ENCODE measurements around the gene CAPN15.
"Not testable (repeated sequence)": the region's sequence is repeated elsewhere in the genome, so short reads cannot be mapped to it uniquely, and the experiment has no call there.

Gene CAPN15

DNA sequence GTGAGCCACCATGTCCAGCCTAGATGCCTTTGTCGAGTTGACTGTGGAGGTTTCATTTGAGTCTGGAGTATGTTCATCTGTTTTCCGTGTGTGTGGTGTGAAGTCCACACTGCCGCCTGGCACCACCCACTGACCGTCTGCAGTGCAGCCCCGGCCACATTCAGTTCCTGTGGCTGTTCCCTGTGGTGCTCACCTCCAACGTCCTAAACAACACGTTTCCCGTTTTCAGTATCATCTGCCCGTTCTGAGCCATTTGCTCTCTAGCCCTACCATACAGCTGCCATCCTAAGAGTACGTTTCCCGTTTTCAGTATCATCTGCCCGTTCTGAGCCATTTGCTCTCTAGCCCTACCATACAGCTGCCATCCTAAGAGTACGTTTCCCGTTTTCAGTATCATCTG is 20.0 kb upstream of the CAPN15 start:
- DNase-seq (ENCODE audit: low read depth in 3 of 3): not testable (repeated sequence)

DNA sequence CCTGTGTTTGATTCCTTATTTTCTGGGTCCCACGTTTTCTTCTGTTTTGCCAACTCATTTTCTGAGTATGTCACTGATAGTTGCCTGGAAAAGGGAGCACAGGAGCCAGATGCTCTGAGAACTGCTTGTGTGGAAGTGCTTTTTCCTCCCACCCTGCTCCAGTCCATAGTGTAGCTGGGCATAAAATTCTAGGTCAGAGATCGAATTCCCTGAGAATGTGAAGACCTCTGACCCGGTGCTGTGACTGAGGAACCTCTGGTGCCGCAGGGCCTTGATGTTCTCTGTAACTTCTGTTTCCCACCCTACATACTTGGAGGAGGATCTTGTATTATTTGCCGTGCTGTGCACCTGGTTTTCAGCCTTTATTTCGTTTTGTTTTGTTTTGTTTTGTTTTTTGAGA is 19.5 kb upstream of the CAPN15 start:
- DNase-seq (ENCODE audit: low read depth in 3 of 3): no peak

DNA sequence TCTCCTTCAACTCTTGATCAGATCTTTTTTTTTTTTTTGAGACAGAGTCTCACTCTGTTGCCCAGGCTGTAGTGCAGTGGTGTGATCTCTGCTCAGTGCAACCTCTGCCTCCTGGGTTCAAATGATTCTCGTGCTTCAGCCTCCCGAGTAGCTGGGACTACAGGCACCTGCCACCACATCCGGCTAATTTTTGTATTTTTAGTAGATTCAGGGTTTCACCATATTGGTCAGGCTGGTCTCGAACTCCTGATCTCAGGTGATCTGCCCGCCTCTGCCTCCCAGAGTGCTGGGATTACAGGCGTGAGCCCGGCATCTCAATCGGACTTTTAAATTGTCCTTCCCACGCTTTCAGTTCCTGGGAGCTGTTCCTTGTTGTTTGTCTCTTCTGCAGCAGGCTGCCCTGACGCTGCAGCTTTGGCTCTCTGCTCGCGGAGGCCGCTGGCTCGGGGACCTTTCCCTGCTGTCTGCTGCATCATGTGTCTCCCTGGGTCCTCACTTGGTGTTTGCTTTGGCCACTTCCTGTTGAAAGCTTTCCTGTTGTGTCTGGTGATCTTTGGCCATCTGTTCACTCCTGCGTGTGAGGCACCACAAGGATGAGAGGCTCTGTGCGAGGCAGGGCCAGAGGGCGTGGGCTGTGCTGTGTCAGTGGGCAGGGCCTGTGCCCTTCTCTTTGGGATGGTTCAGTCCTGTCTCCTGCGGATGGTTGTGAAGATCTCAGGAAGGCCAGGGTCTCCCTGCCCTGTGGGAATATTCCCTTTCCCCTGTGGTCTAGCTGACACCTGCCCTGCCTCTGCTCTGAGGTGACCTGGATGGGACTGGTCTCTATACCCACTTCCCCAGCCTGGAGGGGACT is 18.4 kb upstream of the CAPN15 start:
- no peak for DNase-seq (ENCODE audit: low read depth in 3 of 3)

DNA sequence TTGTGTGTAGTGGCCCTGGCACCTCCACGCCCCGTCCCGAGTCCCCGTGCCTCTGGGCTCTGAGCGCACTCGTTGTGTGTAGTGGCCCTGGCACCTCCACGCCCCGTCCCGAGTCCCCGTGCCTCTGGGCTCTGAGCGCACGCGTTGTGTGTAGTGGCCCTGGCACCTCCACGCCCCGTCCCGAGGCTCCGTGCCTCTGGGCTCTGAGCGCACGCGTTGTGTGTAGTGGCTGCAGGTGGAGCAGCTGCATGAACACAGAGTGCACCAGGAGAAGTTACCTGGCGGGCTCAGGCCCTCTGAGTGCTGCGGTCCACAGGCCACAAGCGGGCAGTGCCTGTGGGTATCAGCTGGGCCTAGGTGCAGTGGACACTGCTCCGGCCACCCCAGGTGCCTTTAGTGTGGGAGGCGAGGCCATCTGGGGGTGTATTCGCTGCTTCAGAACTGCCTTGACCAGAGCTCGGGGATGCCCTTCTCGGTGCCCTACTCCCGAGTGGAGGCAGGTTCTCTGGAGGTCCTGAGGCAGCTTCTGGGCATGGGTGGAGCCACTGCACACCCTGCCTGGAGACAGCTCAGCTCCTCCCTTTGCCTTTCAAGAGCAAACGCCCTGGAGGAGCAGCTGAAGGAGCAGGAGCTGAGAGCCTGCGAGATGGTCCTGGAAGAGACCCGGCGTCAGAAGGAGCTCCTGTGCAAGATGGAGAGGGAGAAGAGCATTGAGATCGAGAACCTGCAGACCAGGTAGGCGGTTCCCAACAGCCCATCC is 17.3 kb upstream of the CAPN15 start:
- DNase-seq (ENCODE audit: low read depth in 3 of 3): no peak

DNA sequence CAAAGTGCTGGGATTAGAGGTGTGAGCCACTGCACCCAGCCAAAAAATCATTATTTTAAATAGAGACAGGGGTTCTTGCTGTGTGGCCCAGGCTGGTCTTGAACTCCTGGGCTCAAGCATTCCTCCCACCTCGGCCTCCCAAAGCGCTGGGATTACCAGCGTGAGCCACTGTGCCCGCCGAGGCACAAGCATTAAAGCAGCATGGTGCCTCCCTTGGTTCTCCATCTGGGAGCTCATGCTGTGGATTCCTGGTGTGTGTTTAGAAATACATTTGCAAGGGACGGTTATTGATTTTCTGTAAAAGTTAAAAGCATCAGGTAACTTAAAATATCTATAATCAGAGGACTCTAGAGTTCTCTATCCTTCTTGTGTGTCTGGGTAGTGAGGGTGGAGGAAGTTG is 14.7 kb upstream of the CAPN15 start:
- DNase-seq (ENCODE audit: low read depth in 3 of 3): no peak

DNA sequence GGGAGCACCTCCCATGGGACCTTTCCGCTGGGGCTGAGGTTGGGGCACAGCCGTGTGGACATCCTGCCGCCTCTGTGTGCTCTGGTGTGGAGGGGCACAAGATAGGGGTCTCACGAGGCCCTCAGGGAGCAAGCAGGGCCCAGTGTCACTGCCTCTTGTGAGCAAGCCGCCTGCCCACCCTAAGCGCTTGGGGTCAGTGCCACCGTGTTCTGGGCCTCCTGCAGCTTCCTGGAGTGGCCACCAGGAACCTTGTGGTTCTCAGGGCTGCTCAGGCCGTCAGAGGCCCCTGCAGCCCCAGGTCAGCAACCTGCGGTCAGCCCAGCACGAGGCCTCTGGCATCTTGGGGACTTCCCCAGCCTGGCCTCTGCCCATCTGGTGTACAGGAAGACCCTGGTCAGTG is 13.6 kb upstream of the CAPN15 start:
- no peak for DNase-seq (ENCODE audit: low read depth in 3 of 3)

DNA sequence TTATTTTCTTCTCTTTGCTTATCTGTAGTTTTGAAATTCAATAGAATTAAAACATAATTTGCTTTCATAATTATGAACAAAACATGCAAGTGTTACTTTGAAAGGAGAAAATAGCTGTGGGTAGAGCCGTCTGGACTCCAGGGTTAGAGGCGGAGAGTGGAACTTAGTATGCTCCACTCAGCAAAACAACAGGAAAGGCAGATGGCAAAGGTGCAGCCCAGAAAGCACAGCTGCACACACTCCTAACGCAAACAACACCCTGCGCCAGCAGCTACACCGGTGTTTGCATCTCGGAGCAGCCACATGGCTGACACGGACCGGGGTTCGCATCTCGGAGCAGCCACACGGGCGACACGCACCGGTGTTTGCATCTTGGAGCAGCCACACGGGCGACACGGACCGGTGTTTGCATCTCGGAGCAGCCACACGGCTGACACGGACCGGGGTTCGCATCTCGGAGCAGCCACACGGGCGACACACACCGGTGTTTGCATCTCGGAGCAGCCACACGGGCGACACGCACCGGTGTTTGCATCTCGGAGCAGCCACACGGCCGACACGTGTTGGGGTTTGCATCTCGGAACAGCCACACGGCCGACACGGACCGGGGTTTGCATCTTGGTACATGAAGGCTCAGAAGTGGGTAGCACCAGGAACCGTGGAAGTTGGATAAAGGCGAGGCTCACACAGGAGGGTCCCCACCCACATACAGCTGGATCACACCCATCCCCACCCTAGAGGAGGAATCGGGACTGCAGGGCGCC is 12.2 kb upstream of the CAPN15 start:
- DNase-seq (ENCODE audit: low read depth in 3 of 3): no peak

DNA sequence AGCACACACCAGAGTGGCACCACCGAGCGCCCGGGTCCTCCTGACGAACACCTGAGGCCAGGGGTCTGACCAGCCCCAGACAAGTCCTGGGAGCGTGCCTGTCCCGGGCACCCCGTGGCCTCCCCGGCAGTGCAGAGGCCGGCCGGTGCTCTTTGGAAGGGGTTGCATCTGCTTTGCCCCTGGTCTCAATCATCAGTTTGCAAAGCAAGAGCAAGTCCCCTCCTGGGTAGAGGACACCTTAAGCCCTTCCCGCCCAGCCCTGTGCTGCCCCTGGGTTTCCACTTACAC is 11.6 kb upstream of the CAPN15 start:
- no peak for DNase-seq (ENCODE audit: low read depth in 3 of 3)

DNA sequence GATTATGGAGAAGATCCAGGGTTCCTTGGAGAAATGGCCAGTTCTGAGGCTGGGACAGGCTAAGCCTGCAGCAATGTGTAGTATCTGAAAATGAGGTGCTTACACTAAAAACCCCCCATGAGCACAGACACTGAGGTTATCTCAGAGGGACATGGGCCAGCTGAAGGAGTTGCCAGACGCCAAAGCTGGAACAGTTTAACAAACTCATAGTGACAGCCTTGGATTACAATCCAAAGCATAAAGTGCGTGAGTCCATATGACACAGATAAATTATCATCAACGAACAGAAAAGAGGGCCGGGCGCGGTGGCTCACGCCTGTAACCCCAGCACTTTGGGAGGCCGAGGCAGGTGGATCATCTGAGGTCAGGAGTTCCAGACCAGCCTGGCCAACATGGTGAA is 11.2 kb upstream of the CAPN15 start:
- no peak for DNase-seq (ENCODE audit: low read depth in 3 of 3)

DNA sequence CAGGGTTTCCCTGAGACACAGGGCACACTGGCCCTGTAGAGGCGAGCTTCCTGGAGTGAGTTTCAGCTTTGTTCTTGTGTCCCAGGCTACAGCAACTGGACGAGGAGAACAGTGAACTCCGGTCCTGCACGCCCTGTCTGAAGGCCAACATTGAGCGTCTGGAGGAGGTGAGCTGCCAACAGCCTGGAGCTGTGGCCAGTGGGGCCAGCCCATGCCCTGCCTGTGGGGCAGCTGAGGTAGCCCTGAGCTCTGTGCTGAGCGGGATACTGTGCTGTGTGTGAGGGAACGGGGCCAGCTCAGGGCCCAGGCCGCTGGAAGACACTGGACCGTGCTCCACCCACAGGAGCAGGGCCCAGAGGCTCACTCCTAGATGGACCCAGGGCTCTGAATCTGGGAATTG is 8.7 kb upstream of the CAPN15 start:
- no peak for DNase-seq (ENCODE audit: low read depth in 3 of 3)

DNA sequence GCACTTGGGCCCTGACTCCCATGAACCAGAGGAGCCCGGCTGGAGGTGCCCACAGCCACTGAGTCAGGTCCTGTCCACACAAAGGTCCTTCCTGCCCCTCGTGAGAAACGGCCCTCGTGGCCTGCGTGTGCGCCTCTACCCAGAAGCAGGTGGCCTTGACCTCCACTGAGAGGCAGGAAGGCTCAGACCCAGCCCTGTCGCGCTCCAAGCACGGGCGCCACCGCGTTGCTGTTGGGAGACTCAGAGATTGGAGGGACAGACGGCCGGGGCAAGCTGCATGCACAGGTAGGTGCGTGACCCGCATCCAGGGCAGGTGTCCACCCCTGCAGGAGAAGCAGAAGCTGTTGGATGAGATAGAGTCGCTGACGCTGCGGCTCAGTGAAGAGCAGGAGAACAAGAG is 8.1 kb upstream of the CAPN15 start:
- no peak for DNase-seq (ENCODE audit: low read depth in 3 of 3)

DNA sequence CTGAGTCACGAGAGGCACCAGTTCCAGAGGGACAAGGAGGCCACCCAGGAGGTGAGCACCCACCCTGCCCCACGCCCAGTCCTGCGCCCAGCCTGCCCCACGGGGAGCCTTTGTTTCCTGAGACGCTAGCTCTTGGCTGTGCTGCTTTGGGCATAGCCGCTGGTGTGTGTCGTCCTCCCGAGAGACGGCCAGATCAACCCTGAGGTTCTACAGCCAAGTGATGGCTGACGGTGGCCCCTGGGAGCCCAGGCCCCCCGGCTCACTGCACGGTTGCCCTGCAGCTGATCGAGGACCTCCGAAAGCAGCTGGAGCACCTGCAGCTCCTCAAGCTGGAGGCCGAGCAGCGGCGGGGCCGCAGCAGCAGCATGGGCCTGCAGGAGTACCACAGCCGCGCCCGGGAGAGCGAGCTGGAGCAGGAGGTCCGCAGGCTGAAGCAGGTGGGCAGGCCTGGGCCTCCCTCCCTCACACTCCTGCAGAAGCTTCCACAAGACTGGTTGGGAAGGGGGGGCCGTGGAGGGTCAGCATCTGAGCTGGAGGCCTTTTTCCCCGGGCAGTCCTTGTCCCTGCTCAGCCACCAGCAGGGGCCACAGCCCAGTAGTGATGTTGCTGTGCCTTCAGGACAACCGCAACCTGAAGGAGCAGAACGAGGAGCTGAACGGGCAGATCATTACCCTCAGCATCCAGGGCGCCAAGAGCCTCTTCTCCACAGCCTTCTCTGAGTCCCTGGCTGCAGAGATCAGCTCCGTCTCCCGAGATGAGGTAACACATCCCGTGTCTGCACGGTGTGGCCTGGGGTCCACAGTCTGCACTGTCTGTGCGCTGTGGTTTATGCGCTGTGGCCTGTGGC is 7.4 kb upstream of the CAPN15 start:
- DNase-seq (ENCODE audit: low read depth in 3 of 3): no peak

DNA sequence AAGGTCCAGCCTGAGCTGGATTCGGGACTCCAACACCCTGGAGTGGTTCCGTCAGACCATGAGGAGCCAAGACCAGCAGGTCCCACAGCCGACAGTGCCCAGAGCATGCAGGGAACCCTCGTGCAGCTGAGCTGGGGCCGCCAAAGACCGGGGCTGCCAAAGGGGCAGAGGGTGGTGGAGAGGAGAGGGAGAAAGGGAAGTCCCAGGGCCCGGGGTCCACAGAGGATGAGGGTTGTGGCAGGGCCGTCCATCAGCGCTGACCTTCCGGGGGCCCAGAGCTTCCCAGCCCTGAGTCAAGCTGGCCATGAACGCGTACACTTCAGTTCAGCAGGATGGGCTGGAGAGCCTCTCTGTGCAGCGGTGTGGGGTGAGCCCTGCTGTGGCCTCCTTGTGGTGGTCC is 6.7 kb upstream of the CAPN15 start:
- DNase-seq (ENCODE audit: low read depth in 3 of 3): no peak

DNA sequence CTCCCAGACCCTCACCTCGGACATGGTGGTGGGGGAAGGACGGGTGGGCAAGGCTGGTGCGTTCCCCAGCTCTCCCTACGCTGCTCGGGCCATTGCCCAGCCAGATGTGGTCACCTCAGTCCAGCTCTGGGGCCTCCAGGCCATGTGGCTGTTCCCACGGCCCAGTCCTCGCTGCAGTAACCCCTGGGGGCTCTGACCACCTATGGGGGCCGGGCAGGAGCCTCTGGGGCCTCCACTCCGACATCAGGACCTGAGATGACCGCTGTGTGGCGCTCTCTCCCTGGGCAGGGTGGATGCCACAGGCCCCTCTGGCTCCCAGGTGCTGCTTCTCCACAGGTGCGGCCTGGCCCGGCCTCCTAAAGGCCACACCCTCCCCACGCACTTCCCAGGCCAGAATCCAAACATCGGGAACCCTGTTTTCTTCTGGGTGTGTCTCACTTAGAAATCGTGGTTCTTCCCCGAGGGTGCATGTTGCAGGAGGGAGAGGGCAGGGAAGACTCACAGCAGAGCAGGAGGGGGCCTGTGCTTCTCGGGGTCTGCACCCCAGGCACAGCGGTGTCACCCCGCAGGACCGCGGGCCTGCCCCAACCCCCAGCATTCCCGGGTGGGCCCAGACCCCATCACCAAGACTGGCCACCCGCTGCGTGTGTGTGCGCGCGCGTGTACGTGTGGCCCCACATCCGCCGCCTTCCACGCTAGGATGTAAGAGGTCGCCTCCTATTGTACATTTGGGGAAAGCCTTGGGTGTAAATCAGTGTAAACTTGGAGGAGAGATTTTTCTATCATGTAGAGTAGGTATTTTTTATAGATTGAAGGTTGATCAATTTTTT is 5.9 kb upstream of the CAPN15 start:
- no peak for DNase-seq (ENCODE audit: low read depth in 3 of 3)

DNA sequence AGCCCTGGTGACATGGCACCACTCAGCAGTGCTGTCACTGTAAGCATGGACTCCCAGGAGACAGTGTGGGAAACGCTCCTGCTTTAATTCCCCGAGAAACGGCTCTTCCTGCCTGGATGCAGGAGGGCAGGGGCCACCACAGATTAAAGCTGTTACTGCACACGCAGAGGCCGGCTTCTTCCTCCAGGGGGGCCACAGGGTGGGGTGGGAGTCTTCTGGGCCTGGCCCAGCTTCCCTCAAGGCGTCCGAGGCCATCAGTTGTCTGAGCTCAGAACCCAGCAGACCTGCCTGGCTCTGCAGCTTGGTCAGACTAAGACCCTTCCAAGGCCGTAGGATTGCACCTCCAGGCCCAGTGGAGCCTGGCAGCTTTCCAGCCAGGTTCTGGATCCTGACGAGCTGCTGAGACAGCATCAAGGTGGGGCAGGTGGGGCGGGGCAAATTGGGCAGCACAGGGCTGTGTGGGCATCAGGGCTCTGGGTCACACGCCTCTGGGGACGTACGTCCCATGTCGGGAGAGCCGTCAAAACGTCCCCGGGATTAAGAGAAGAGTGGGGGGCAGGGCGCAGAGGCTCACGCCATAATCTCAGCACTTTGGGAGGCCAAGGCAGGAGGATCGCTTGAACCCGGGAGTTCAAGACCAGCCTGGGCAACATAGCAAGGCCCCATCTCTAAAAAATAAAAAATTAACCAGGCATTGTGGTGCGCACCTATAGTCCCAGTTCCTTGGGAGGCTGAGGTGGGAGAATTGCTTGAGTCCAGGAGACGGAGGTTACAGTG is 5.0 kb upstream of the CAPN15 start:
- DNase-seq (ENCODE audit: low read depth in 3 of 3): no peak

DNA sequence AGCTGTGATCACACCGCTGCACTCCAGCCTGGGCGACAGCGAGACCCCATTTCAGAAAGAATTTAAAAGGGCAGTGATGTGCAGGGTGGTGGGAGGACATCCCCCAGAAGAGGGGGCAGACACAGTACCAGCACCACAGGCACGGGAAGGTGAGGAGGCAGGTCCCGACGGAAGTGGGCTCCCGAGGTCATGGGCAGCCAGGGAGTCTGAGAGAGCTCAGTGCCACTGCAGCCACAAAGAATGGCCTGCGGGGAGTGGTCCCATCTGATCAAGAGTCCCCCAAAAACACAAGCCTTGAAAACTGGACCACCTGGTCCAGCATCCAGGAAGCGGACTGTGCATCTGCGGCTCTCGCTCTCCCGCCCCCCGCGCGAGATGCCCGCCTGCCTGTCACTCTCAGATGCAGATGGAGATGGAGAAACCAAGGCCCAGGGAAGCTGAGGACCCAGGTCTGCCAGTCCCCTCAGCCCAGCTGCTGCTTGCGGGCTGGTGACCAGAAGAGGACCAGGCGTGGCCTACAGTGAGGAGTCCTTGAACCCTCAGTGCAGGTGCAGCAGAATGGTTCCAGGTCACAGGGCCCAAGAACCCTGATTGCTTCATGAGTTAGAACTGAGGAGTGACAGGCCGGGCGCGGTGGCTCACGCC is 4.3 kb upstream of the CAPN15 start:
- DNase-seq (ENCODE audit: low read depth in 3 of 3): no peak

DNA sequence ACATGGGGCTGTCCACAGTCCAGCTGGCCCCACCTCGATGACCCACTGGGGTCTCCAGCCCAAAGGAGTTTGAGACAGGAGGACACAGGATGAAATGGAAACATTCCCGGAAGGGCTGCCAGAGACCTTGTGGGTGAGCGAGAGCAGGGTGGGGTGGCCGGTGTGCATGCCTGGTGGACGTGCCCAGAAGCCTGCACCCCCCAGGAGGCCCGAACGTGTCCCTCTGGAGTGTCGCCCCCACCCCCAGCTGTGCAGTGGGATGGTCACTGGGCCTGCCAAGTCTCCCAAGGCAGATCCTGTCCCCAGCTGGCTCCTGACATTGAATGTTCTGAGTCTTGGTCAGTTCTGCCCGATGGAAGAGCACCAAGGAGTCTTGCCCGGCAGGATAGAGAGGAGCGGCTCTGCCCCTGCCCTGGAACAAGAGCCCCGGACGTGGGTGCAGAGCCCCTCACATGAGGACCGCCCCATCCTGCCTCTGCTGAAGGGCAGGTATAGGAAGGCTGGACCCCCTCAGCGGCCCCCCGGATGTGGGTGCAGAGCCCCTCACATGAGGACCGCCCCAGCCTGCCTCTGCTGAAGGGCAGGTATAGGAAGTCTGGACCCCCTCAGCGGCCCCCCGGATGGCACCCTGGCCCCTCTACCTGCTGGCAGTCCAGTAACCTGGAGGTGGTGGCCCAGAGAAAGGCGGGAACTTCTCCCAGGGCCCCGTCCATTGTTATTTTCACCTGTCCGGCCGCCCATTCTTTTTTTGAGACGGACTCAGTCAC is 3.1 kb upstream of the CAPN15 start:
- DNase-seq (ENCODE audit: low read depth in 3 of 3): no peak

DNA sequence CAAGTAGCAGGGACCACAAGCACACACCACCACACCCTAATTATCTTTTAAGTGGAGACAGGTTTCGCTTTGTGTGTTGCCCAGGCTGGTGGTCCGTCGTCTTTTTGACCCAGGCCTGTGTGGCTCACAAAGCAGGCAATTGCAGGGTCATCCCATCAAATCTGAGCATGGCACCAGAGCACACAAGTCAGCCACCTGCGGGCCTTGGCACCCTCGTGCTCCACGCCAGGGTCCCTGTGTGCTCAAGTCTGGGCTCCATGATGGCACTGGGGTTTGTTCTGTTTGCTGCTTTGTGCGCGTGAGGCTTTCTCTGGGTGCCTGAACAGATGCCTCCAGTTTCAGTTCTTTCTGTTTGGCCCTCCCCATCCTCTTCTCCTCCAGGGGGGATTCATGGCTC is 2.4 kb upstream of the CAPN15 start:
- peak in 1 of 3 donors; percentile 21 for DNase-seq (ENCODE audit: low read depth in 3 of 3)

Data from stimulated activated CD4-positive, alpha-beta T cell treated with anti-CD3 and anti-CD28 coated beads, TNF-alpha, amount 100 ng/mL, for 48 hours (primary cell).